ENCODE measurements around the gene PCIF1. TPM values are rescaled to one million over a fixed set of nuclear protein-coding genes. Genes with fewer than 3 reads are reported as not detected.

Gene PCIF1
- total RNA-seq, 1 experiment from 2014 or later = 26.8 TPM

GRCh38 chr20:45944151-45944964 is 9.9 kb downstream of the PCIF1 start:
- Histone ChIP-seq H2BK120ac (ENCODE audit: low read depth, low read length, poor library complexity, severe bottlenecking) (no peak overlapping the region), H3K79me2 (ENCODE audit: insufficient read depth, low read length) (no peaks in the 10 kb centered on the region), H3K4me2 (ENCODE audit: insufficient read depth, insufficient read length, low read length) (no peak overlapping the region), H3K23me2 (ENCODE audit: insufficient read length, low read depth, low read length, poor library complexity, severe bottlenecking) (no peaks in the 10 kb centered on the region), H2BK12ac (ENCODE audit: insufficient read length, low read depth, low read length) (no peak overlapping the region), H3K79me1 (ENCODE audit: insufficient read depth, low read depth, low read length, poor library complexity, severe bottlenecking) (no peaks in the 10 kb centered on the region), H4K20me1 (ENCODE audit: control insufficient read depth, insufficient read depth, insufficient read length) (peaks cover 2% of the 10 kb centered on the region), H2BK20ac (ENCODE audit: low read depth, low read length, poor library complexity, severe bottlenecking) (no peak overlapping the region), H3T11ph (ENCODE audit: low read length) (no peak overlapping the region), H3K18ac (ENCODE audit: insufficient read length, low read depth, low read length) (no peak overlapping the region), H2BK15ac (ENCODE audit: low read depth, low read length) (no peak overlapping the region), H3K9me3 (ENCODE audit: control insufficient read depth, low read depth, low read length) (no peaks in the 10 kb centered on the region), H3K14ac (ENCODE audit: insufficient read depth, low read length) (no peak overlapping the region), H3K4me1 (ENCODE audit: insufficient read depth, low read length) (no peaks in the 10 kb centered on the region), H3K23ac (ENCODE audit: insufficient read length, low read depth, low read length) (no peak overlapping the region), H3K56ac (ENCODE audit: insufficient read length, low read depth, low read length) (no peak overlapping the region), H4K91ac (ENCODE audit: insufficient read length, low read depth, low read length) (no peak overlapping the region), H2AFZ (ENCODE audit: low read length) (no peak overlapping the region), H2BK5ac (ENCODE audit: insufficient read length, low read length) (no peak overlapping the region), H3K27me3 (ENCODE audit: insufficient read depth, low read length) (no peaks in the 10 kb centered on the region), H3K27ac (ENCODE audit: insufficient read length, low read depth, low read length) (no peak overlapping the region), H3K9ac (ENCODE audit: extremely low read depth, insufficient read length, low read length) (no peak overlapping the region), H3K4ac (ENCODE audit: low read depth, low read length) (no peak overlapping the region), H4K8ac (replicated peaks; ENCODE audit: insufficient read length, low read depth, low read length) (no peak overlapping the region), H4K5ac (ENCODE audit: insufficient read length, low read depth, low read length) (no peak overlapping the region), H2AK5ac (ENCODE audit: insufficient read length, low read length) (no peak overlapping the region)
- Mint-ChIP-seq H3K27ac (no peak overlapping the region), H3K27me3 (ENCODE audit: low read depth) (no peaks in the 10 kb centered on the region; the same call in 1 of the 2 replicates), H3K36me3 (ENCODE audit: insufficient read depth in 1 of 3, low read depth in 3 of 3) (peaks cover 28 to 71% (median 66%) of the 10 kb centered on the region in 3 experiments), H3K4me3 (no peak overlapping the region), H3K9me3 (no peaks in the 10 kb centered on the region), H3K4me1 (peaks cover 0 to under 1% of the 10 kb centered on the region in 2 experiments; a peak in 1 of 4 replicates)
- TF ChIP-seq CTCF (conservative IDR thresholded peaks at IDR 0.05) = no peak
- no CpG with 5 or more reads among the region's 15 CpGs for WGBS (ENCODE audit: extremely low coverage, insufficient read length, low lambda C conversion rate)
- no peak for DNase-seq
